ENCODE results near the gene TSHR.
"Not testable (repeated sequence)": the region's sequence is repeated elsewhere in the genome, so short reads cannot be mapped to it uniquely, and the experiment has no call there.

Gene TSHR

DNA sequence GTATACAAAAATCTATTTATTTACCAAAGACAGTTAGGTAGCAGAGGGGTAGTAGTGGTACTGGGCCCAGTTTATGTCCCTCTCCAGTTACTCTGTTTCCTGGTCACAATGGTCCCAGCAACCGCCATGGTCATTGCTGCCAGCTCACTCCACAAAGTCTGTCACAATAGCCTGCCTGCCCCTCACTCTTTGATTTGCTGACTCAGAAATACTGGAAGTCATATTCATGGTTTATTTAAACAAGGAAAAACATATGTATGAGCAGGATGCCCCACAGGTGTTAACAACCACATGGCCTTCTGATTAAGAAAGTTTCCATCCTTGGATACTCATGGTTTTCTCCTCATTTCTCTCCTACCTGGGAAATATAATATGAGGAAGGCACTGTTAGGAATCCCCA is 49.2 kb downstream of the TSHR start:
- no peak for DNase-seq

DNA sequence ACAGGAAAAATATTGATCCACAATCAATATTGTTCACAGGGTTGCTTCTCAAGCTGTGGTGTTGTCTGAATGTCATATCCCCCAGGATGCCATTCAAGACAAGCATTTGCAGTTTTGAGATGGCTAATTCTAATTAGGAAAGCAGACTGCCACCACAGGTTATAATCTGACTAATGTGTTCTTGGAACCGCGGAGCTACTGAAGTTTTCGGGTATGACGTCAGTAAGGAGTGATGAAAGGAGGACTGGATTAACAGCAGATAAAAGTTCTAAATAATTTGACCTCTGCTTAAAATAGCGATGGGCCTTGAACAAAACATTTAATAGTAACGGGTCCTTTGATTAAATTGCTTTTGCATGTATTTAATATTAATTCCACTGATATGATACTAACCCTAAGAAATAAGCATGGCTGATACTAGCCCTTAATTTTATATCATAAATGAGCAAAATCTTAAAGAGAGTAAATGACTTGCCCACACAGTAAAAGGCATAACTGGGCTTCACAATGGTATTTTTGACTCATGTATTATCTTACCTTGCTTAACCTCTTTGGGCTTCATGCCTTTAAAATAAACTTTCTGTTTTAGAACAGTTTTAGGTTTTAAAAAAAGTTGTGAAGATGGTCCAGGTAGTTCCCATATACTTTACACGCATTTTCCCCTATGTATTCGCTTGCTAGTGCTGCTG is 50.3 kb downstream of the TSHR start:
- DNase-seq: no peak

DNA sequence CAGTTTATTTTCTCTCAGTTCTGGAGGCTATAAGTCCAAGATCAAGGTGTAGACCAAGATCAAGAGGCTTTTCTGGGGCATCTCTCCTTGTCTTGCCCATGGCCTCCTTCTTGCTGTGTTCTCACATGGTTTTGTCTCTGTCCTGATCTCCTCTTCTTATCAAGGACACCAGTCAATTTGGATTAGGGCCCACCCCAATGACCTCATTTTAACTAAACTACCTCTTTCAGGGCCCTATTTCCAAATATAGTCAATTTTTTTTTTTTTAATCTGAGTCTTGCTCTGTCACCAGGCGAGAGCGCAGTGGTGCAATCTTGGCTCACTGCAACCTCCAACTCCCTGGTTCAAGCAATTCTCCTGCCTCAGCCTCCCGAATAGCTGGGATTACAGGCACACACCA is 50.8 kb downstream of the TSHR start:
- no peak for DNase-seq

DNA sequence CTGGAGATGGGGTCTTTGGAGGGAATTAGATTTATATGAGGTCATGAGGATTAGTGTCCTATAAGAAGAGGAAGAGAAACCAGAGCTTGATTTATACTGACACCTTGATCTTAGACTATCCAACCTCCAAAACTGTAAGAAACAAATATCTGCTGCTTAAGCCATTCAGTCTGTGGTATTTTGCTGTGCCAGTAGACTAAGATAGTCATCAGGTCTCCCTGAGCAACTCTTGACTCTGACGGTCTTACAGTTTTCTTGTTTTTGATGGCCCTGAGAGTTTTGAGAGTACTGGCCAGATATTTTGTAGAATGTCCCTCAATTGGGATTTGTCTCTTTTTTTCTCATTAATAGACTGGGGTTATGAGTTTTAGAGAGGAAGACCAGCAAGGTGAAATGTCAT is 51.7 kb downstream of the TSHR start:
- no peak for DNase-seq

- DNase-seq: no peak
Measured at GRCh38 chr14:81009346-81009745, 53.9 kb downstream of the TSHR start.

- DNase-seq: no peak
Measured at GRCh38 chr14:81018251-81018650, 62.8 kb downstream of the TSHR start.

GRCh38 chr14:81018684-81019083 is 63.3 kb downstream of the TSHR start:
- DNase-seq: no peak

- not testable (repeated sequence) for DNase-seq
Measured at GRCh38 chr14:81019113-81019512, 63.7 kb downstream of the TSHR start.

DNA sequence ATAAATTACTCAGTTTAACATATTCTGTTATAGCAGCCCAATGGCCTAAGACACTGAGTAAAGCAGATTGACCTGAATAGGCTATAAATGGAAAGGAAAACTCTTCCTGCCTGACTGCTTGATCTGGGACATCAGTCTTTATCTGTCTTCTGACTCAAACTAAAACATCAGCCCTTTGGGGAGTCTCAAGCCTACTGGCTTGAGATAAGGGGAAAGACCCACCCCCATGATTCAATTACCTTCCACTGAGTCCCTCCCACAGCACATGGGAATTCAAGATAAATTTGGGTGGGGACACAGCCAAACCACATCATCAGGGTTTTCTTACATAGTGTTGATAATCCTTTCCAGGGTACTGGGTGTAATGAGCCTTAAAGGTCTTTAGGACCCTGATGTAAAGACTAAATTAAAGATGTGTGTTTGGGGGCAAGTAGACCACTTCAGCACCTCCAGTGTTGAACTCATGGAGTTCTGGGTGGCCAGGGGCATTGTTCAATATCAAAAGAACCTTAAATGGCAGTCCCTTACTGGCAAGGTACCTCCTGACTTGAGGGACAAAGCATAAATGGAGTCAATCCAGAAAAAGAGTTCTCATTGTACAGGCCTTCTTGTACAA is 67.8 kb downstream of the TSHR start:
- no peak for DNase-seq

GRCh38 chr14:81028461-81028860 is 73.0 kb downstream of the TSHR start:
- DNase-seq: no peak

- no peak for DNase-seq
Measured at GRCh38 chr14:81031488-81031887, 76.1 kb downstream of the TSHR start.

DNA sequence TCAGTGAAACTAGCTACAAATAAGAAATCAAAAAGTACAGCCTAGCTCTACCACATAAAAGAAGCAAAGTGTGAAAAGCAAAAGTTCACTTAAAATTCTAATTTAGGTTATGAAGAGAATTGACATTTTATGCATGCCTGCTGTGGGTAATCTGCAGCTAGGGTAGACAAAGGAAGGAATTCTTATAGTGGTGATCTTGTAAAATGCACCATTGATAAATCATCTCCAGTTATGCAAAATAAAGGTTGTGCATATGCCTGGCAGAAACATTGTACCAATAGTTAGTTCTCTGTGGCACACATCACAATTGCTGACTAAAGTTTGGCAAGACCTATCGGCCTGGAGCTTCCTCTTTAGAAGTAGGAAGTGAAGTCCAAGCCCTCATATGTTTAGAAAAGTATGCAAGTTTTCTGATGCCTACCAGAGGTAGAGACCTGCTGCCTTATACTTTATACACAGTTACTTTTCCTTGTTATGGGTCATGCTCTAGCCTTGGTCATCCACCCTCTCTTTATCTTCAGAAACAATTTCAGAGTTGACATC is 78.3 kb downstream of the TSHR start:
- no peak for DNase-seq

DNA sequence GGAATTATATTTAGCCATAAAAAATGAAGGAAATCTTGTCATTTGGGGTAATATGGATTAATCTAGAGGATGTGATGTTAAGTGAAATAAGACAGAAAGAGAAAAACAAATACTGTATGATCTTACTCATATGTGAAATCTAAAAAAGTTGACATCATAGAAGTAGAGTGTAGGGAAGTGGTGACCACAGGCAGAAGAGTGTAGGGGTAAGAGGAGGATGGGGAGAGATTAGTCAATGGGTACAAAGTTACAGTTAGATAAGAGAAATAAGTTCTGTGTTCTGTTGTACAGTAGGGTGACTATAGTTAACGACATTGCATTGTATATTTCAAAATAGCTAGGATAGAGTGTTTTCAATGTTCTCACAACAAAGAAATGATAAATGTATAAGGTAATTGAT is 87.0 kb downstream of the TSHR start:
- DNase-seq: no peak

DNA sequence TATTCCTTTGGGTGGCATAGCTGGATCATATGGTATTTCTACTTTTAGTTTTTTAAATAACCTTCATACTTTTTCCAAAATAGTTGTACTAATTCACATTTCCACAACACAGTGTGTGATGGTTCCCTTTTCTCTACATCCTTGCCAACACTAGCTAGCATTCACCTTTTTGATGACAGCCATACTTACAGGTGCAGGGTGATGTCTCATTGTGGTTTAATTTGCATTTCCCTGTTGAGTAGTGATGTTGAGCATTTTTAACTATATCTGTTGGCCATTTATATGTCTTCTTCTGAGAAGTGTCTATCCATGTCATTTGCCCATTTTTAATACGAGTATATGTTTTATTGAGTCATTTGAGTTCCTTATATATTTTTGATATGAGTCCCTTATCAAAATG is 96.1 kb downstream of the TSHR start:
- no peak for DNase-seq

- not testable (repeated sequence) for DNase-seq
Measured at GRCh38 chr14:81054057-81054456, 98.6 kb downstream of the TSHR start.

DNA sequence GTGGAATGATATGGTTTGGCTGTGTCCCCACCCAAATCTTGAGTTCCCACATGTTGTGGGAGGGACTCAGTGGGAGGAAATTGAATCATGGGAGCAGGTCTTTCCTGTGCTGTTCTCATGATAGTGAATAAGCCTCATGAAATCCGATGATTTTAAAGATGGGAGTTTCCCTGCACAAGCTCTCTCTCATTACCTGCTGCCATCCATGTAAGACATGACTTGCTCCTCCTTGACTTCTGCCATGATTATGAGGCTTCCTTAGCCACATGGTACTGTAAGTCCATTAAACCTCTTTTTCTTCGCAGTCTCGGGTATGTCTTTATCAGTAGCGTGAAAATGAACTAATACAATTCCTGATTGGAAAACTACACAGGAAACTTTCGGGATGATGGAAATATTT is 100.5 kb downstream of the TSHR start:
- no peak for DNase-seq

DNA sequence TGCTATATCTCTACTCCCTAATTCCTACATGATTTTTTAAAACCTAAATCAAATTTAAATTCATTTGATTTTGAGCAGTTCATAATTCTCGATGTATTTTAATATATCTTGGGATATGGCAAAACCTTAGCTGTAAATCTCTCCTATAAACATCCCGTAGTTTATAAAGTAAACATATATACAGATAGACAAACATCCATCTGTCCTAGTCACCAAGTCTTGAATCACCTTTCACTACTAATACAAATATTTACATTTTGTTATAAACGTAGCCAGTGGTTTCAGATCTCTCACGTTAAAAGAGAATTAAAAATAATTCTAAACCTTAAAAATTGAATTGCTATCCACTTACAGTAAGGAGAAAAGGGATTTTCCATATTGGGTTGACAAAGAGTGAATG is 107.0 kb downstream of the TSHR start:
- no peak for DNase-seq

DNA sequence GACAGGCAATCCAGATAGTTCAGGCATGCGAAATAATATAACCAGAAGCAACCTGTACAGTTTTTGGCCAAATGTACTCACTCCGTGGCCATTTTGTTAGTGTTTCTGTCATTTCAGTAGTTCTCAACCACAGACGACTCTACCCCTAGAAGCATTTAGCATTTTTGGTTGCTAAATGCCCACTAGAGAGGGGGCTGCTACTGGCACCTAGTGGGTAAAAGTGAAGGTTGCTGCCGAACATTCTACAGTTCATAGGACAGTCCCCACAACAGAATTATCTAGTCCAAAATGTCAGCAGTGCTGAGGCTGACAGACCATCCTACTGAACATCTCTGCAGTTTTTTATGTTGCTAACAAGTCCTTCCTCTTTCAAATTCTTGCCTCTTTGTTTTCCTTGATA is 107.4 kb downstream of the TSHR start:
- DNase-seq: no peak

- DNase-seq: no peak
Measured at GRCh38 chr14:81066672-81067071, 111.3 kb downstream of the TSHR start.

DNA sequence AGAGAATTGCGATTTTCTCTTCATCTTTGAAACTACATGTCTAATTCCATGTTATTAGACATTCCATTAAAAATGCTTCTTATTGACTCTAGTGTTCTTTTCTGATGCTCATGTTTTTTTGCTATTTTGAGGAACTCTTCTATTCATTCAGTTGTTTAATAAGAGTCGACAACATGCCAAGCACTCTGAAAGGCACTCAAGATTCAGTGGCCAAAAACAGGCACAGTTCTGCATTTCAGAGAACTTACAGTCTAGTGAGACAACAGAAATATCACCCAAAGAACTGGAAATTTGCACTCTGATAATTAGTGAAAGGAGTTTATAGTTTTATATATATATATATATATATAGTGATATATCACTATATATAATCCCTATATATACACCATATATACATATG is 111.7 kb downstream of the TSHR start:
- DNase-seq: no peak

DNA sequence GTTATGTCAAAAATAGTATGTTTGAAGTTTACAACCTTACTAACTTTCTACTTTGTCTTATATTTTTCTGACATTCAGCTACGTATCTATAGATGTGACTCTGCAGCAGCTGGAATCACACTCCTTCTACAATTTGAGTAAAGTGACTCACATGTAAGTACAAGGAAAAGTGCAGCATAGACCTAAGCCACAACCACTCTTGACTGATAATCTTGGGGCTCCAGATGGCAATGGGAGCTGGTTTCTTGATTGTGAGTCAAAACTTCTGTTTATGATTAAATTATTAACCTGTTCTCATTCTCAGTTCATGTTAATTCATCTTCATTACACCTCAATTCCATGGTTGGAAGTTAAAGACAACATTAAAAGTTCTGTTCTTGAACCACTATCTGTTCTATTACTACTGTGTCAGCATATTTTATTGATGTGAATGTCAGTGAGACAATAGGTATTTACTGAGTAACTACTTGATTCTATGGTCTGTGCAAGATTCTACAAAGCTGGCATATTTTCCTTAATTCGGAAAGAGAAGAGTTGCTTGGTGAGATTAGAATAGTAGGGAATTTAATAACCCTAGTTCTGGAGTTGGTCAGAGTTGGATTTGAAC is 112.9 kb downstream of the TSHR start:
- DNase-seq: no peak

DNA sequence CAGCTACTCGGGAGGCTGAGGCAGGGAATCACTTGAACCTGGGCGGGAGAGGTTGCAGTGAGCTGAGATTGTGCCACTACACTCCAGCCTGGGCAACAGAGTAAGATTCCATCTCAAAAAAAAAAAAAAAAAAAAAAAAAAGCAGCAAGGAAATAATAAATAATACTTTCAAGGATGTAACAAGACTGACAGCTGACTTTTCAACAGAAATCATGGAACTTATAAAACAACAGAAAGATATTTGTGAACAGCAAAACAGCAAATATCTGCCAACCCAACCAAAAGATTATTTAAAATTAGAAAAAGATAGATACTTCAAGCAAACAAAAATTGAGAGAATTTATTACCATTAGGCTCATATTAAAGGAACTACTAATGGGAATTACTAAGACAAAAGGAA is 115.1 kb downstream of the TSHR start:
- DNase-seq: no peak

DNA sequence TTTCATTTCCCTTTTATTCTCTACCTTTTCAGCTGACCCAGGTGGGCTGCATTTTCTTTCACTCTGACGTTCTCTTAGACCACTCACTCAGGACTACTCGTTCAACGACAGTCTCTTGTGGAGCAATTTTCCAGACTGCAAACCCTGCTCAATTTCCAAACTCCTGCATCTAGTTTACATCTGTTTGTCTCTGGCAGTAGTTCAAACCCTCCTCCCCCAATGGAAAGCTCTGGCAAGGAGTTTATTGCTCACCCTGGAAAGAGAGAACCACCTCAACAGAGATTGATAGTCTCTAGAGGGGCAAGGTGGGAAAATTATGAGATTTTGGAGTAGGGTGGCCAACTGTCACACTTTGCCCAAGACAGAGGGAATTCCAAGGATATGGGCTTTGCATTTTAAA is 130.2 kb downstream of the TSHR start:
- no peak for DNase-seq

DNA sequence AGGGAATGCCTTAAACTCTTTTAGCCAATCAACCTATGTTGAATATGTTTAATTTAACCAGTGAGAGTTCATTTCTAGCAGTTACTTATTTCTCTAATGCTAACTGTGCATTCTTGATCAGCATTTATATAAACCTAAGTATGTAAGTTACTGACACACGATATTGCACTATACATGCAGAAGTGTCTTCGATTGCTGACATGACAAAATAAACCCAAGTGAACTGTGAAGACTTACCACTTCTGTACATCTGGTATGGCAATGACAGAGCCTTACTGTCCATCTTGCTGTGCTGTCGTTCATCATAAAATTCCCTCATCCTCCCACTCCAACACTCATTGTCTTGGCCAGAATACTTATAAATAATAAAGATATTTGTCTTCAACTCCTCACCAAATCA is 131.8 kb downstream of the TSHR start:
- no peak for DNase-seq
